AG09319 (cell line): Measurements from ENCODE around the gene GRAMD2B.

ENCODE experiments used
- DNase-seq: peaks from one replicate; pipeline ENCODE4 v3.0.0-alpha.2; 2010; ENCODE audit warnings: low read depth; ENCODE audit errors: extremely low read depth
- CTCF ChIP-seq: IDR thresholded peaks from 2 replicates; pipeline ENCODE4 v1.5.1; 2011; ENCODE audit warnings: low read depth, mild to moderate bottlenecking, inconsistent platforms, low read length, moderate library complexity

Gene GRAMD2B

GRCh38 chr5:126479810-126480209, 56.6 kb downstream of the GRAMD2B start:
- no peak for TF ChIP-seq CTCF
- no peak for DNase-seq

GRCh38 chr5:126480824-126481223, 57.6 kb downstream of the GRAMD2B start:
- DNase-seq, result no peak
- TF ChIP-seq CTCF, result no peak

GRCh38 chr5:126481243-126481642, 58.0 kb downstream of the GRAMD2B start:
- no peak for TF ChIP-seq CTCF
- DNase-seq, result no peak

GRCh38 chr5:126482591-126482990, 59.4 kb downstream of the GRAMD2B start:
- no peak for DNase-seq
- no peak for TF ChIP-seq CTCF

DNA sequence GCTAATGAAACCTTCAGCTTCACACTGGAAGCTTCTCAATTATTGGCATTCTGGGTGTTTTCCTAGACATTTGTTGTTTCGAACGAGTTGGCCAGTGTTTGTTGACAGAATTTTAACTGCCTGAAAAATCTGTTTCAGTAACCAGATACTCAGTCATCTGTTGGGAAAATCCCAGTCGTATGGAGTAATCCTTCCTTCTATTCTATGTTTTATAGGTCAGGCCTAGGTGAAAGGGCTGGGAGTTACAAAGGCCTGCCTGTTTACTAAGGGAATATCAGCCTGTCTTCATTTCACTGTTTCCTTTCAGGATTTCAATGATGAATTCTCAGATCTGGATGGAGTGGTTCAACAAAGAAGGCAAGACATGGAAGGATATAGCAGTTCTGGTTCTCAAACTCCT, 59.9 kb downstream of the GRAMD2B start:
- TF ChIP-seq CTCF, result no peak
- DNase-seq, result peak; percentile 28

- no peak for DNase-seq
- TF ChIP-seq CTCF, result no peak
Measured at GRCh38 chr5:126484253-126484652, 61.0 kb downstream of the GRAMD2B start.

DNA sequence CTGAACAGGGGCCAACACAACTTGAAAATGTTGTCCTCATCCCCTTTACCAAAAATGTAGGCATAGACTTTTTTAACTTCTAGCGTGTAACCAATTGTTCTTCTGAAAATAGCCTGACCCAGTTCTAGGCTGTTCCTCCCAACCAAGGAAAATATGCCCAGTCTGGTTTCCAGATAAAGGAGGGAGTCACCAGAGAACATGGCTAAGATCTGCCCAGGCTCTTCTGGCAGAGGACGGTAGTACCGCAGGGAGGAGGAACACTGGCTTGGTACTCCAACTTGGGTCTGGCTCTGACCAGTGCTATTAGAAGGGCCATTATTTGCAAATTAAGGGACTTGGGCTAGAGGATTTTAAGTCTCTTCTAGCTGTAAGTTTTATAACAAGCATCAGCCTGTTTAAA, 63.1 kb downstream of the GRAMD2B start:
- TF ChIP-seq CTCF, result no peak
- no peak for DNase-seq
